Glomerular visceral epithelial cell (primary cell): ENCODE data around the gene PLCB1.

Source experiments
- DNase-seq: peaks from one replicate; pipeline ENCODE4 v3.0.0-alpha.2; 2016; ENCODE audit errors: extremely low spot score

The PLCB1 gene

DNA sequence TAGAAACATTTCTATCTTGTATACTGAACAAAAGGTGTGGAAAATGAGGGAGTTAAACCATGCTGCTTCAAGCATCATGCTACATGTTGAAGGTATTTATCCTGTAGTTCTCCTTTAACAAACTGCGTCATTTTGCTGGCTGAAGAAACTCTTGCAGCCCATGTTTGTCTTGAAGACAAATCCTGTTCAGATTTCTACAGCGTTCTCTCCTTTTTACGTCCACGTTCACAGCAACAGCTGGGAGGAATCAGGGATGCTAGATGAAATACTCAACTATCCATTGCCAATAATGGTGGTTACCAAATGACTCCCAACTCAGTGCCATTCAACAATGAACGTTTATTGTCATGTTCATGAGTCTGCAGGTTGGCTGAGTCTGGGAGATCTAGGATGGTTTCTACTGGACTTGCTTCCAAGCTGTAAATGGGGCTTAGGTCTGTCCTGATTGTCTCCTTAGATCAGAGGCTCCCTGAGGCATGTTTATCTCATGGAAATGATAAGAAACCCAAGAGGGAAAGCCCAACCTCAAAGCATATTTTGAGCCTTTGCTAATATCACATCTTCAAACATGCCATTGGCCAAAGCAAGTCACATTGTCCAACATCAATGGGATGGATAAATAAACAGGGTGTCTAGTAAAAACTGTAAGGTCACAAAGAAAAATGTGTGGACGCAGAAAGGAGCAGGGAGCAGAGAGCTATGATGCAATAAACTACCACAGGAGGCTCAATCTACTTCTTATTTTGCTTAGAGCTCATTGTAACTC is 2.7 kb upstream of the PLCB1 start:
- DNase-seq: no peak

DNA sequence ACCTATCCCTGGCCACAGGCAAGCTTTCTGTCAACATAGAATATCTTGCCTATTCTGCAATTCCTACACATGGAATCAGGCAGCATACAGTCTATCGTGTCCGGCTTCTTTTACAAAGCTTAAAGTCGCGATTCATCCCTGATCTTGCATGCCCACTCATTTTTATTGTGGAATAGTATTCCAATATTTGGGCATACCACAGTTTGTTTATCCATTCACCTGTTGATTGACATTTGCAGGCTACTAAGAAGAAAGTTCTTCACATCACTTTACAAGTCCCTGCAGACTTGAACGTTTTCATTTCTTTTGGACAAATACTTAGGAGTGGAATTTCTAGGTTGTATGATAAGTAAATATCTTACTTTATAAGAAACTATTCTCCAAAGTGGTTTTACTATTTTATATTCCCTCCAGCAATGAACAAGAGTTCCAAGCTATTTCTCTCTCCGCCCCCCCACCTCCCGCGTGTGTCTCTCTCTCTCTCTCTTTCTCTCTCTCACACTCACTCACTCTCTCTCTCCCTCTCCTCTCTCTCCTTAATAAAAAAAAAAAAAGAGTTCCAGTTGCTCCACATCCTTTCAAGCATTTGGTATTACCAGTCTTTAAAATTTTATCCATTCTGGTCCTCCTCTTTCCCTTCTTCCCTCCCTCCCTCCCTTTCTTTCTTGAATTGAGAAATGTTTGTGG is 1.1 kb upstream of the PLCB1 start:
- DNase-seq: no peak

DNA sequence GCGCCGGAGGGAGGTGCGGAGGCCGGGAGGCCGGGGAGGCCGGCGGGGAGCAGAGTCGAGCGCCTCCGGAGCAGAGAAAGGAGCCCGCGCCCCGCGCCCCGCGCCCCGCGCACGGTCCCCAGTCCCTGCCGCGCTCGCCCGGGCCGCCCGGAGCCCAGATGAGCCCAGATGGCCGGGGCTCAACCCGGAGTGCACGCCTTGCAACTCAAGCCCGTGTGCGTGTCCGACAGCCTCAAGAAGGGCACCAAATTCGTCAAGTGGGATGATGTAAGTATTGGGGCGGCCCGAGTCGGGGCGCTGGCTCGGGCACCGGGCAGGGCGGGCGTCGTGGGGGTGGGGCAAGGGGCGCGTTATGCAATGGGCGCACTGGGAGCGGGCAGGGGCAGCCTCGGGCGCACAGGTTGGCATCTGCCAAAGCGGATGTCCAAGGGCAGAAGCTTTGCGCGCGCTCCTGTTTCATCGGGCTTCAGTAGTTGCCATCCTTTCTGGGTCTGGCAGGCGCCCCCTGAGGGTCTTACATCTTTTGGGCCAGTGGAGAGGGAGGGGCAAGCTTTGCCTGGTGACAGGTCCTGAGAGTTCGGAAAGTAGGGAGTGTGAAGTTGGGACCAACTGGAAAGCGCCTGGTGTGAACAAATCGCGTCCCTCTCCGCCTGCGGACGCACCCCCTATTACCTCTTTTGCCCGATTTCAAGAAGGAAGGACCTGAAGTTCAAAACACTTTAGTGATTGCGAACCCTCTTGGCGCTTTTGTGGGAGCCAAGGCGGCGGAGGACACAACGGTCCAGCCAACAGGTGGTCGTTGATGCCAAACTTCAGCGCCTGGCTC is 631 bp downstream of the PLCB1 start:
- peak; percentile 9 for DNase-seq

DNA sequence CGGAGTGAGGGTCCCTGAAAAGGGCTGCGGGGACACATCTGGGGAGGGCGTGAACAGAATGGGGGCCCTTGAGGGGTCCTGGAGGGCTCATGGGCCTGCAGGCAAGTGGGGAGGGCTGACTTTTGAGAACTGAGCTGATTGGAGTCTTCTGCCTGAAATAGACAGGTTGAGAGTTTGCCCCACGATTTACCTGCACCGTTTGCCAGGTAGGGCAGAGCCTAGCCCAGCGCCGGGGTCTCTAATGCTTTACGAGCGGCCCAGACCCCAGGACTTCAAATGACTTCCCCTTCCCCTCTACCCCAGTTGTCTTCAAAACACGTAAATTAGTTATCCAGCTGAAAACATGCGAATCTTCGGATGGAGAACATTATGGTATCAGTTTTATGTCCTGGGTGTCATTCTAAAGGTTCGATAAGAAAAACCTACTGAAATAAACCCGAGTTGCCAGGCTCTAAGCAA is 1.3 kb downstream of the PLCB1 start:
- no peak for DNase-seq

DNA sequence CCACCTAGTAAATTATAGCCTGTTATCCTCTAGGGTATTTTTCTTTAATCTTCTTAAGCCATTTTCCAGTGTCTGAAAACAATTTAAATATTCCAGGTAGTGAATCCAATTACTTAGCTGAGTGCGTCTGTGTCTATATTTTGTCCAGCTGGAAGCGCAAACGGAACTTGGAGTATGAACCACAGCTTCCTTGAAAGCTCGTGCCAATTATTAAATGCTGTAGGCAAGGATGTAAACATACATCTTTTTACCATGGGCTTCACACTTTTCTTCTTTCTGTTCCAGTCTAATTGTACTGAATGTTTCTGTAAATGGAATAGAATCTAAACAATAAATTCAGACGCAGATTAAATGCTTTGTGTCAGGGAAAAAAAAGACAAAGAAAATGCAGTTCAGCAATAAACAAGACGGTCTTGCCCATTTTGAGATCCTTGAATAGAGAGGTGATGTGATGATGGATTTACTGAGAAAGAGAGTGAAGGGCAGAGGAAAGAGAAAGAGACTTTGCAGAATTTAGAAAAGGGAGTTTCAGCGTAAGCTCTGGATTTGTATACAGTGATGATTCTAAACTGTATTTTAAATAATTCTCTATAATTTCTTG is 1.9 kb downstream of the PLCB1 start:
- no peak for DNase-seq

DNA sequence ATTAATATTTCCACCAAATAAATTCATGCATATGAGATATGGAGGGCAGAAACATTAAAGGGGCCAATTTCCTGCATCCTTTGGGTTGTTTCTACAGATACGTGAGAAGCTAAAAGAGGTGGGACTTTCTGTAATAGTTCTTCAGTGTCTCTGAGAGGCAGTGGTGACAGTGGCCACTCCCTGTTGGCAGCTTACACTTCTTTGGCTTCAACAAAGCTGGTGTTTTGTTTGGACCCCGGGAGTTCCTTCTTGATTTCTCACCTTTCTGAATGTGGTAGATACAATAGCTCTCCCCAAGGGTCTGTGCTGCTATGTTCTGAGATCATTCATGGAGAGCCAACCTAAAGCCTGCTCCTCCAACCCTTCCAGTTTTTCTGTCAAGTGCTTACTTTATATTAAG is 7.8 kb downstream of the PLCB1 start:
- DNase-seq: no peak

DNA sequence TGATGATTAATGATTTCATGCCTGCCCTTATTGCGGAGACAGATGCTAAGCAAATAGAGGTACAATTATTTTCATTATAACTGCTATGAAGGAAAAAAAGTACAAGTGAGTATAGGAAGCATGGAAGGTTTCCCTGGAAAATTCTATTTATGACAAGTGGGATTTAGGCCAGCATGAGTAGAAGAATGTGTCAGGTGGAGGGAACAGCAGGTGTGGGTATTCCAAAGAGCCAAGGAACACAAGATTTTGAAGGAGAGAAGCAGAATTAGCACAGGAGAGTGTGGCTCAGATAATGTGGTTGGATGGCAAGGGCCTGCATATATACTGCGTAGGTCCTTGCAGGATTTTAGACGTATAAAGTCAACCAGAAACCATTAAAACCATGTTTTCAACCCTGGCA is 11.4 kb downstream of the PLCB1 start:
- no peak for DNase-seq

DNA sequence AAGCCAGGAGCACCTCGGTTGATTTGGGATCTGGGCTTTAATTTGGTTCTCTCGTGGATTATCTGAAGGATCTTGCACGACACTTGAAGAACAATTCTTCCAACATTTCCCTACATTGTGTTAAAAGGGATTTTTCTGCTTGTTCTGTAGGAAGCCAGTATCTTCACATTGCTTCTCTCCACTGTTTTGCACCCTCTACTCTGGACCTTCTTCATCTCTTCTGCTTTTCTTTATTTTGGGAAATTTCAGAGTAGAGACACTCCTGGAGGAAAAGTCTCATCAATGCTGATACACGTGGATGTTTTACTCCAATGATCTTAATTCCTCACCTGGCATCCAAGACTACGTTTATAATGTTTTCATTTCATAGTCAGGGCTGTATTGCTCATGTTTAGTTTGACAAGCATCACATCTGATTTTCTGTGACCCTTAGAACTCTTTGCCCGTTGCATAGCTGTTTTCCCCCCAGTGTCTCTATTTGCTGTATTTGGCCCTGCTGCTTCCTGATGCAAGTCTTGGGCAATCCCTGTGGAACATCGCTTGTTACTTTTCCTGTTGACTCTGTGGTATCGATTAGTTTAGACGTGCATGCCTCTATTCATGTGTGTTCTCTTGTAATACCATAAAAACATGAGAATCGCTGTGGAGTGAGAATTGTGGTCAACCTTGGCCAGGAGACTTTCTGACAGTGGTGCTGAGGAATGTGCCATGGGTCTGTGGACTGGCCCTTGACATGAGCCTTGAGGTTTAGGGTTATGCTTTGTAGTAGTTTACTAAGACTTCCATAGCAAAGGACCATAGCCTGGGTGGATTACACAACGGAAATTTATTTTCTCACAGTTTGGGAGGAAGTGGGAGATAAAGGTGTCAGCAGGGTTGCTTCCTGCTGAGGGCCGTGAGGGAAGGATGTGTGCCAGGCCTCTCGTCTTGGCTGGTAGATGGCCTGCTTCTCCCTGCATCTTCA is 12.5 kb downstream of the PLCB1 start:
- DNase-seq: peak; percentile 72

DNA sequence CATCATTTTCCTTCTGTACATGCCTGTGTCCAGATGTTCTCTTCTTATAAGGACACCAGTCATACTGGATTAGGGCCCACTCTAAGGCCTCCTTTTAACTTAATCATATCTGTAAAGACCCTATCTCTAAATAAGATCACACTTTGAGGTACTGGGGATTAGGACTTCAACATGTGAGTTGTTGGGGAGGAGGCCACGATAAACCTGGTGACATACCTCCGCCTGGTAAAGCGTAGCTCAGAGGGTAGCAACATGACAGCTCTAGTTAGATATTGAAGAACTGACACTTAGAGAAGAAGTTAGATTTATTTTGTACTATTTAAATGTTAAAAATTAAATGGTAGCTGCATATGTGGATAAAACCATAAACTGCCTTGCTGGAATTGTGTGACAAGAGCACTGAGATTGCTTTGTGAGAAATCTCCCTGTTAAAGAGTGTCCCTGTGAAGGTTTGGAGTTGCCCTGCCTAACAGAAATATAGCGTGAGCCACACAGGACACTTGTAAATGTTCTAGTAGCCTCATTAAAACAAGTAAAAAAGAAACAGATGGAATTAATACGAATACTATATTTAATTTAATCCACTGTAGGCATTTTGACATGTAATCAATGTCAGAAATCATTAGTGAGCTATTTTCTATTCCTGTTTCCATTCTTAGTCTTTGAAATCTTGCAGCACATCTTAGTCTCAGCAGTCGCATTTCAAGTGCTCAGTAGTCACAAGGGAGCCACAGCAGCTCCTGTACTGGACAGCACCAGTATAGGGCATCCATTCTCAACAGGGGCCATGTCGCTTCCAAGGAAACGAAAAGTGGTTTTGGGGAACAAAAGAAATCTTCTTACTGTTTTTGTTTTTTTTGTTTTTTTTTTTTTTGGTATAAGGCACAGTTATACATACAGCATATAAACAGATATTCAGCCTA is 13.4 kb downstream of the PLCB1 start:
- DNase-seq: no peak

DNA sequence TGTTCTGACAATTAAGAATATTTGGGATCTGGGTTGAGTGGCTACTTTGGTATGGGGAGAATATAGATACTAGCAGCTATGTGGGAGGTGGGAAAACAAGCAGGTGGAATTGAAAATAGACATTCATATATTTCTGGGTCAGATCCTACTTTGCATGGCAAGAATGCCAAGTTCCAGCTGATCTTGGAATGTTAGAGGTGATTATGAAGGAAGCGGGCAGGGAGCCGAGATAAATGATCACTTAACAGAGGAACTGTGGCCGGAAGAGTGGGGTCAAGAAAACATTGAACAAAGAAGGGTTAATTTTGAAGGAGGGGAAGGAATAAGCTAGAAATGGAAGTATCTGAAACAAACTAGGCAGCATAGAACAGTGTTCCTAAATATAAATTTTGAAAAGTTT is 15.4 kb downstream of the PLCB1 start:
- DNase-seq: no peak

DNA sequence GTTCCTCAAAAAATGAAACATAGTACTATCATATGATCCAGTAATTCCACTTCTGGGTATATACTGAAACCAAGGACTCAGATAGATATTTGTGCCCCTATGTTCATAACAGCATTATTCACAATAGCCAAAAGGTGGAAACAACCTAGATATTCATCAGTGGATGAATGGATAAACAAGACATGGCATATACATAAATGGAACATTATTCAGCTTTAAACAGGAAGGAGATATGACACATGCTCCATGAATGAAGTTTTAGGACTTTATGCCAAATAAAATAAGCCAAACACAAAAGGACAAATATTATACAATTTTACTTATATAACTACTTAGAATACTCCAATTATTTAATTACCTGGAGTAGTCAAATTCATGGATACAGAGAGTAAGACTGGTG is 16.4 kb downstream of the PLCB1 start:
- no peak for DNase-seq

DNA sequence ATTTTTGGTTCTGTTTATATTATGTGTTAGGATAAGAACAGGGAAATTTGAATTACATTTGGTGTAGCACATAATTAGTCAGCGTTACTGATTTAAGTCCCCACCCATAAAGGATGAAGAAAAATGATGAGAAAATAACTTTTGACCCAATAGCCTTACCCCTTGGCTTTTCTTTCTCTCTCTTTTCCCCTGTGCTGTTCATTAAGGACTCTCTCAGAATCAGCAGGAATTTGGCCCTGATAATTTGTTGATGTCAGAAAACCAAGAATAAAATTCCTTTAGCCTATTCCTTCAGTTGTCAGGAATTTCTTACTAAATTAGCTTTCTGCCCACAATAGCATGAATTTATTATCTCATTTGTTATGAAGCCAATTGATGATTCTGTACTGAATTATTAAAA is 18.5 kb downstream of the PLCB1 start:
- no peak for DNase-seq

DNA sequence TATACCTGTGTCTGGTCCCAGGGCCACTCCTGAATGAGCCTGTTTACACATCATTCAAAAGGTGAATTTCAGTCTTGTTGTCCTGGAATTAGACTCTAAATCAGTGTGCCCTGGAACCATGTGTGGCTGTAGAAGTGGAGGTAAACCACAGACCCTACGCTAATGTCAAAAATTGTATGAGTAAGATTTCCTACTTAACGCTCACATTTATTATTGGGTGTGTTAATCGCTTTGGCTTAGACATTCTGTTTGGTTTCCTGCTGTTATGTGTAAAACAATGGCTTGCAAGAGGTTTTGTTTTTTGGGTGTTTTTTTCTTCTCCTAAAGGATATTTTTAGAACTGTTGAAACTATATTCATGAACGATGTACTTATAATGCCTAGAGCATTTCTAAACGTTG is 19.3 kb downstream of the PLCB1 start:
- DNase-seq: no peak

DNA sequence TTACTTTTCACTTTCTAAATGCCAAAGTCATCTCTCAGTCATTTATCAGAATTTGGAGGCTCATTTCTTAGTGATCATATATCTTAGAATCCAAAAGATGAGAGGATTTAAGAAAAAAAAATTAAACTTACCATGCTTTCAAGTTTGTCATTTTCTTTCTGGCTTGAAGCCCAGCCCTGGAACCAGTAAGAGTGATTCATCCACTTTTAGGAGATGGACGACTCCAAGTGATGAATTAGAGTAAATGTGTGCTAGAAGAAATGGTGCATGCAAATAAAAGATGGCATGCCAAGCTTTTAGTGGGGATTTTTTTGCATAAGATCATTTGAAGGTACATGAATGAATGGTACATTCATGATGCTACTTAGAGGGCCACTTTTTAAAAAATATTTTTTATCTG is 20.1 kb downstream of the PLCB1 start:
- peak; percentile 32 for DNase-seq

DNA sequence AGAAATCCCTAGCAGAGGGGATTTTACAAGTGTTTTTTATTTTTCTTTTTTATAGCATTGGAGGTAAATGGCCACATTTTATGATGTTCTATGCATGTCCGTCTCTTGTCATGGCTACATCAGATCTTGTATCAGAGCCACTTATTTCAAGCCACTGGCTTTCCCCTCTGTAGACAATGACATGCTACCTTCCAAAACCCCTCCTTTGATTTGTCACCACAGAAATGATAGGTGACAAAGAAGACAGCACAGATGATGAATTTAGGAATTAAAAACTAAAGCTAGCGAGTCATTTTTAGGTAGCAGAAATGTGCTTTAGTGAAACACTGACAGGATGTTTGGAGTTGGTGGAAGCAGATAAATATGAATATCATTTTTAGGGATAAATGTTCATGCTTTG is 20.8 kb downstream of the PLCB1 start:
- no peak for DNase-seq

DNA sequence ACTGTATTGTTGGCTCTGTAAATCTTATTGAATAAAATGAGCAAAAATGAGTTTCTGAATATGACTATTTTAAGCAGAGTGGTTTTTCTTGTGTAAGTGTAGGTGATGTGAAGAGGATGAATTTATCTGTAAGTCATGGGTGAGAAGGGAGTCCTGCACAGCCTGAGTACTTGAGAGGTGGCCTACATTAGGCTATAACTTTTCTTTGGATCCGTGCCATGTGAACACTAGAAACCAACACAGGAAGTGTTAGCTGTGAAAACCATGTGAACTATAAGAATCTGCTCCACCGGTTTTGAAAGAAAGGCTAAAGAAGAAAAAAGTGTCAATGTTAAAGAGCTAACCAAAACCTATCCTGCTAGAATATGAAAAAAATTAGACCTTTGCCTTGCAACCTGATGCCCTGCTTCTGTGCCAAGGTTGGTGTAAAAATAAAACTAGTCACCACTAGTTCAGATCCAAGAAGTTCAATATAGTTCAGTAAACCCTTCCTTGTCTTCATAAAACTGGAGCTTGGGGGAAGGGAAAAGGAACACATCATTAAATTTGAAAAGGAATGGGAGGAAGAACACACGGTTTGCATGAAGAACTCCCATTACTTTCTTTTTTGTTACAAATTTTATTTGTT is 21.3 kb downstream of the PLCB1 start:
- peak; percentile 34 for DNase-seq

DNA sequence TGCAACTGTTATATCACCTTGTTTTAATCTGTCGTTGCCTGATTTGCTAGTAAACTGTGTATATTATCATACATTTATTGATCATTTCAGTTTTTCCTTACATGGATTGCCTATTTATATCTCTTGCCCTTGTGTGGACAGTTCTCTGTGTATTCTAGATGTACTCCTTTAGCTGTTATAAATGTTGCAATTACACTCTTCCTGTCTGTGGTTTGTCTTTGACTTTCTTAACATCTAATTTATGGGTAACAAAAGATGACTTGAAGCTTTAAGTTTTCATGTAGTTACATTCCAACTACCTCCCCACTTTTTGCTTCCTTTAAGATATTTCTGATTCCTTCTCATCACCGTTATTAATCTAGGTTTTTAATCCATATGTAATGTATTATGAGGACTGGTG is 22.6 kb downstream of the PLCB1 start:
- no peak for DNase-seq

DNA sequence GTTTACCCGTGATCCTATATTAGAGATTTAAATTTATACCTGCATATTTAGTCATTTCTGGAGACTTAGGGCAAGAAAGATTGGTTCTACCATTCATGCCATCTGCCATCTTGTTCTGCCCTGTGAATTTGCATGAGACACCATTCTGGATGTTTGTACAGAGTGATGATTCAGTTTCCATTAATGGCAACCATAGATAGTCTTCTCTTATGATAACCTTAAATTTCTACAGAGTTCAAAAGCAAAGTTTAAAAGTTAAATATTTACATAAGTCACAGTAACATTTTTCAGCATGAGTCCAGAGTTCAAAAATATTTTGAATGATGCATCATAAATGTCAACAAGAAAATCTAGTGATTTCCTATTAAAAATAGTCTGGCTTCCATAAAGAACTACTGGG is 23.2 kb downstream of the PLCB1 start:
- no peak for DNase-seq

DNA sequence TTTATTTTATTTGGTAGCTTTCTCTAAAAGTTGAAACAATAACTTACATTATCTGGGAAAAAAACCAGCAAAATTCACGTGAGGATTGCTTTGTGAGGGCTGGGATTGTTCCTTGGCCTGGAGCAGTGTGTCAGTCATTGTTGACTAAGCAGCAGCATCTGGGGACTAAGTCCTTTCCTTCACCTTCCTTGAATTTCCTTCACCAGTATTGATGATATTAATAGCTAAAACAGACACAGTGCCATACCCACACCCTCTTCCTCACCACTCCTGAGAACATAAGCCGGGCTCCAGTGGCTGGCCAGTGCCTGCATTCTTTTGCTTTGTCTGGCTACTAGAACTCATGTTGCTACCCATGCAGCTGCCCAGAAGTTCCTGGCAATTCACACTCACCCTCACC is 23.7 kb downstream of the PLCB1 start:
- DNase-seq: no peak
